ENCODE measurements around the gene TICAM2.

The TICAM2 gene

GRCh38 chr5:115599502-115599901 is 2.8 kb downstream of the TICAM2 start:
- TF ChIP-seq FOXP2 (optimal IDR thresholded peaks at IDR 0.05; ENCODE audit: borderline replicate concordance, extremely low read depth, extremely low read length, insufficient read depth) (no peak), SIN3A (IDR thresholded peaks at IDR 0.05; ENCODE audit: borderline replicate concordance, insufficient read depth, low read length) (no peak), POLR2AphosphoS5 (IDR thresholded peaks at IDR 0.05; ENCODE audit: low read depth, low read length) (no peak), TAF1 (IDR thresholded peaks at IDR 0.05; ENCODE audit: borderline replicate concordance, insufficient read depth, low read length) (no peak), REST (IDR thresholded peaks at IDR 0.05; ENCODE audit: insufficient read depth in 1 of 2, low read depth in 2 of 2, low read length in 2 of 2) (no peak)

GRCh38 chr5:115594128-115595047 is 7.9 kb downstream of the TICAM2 start:
- TF ChIP-seq TAF1 (IDR thresholded peaks at IDR 0.05; ENCODE audit: borderline replicate concordance, insufficient read depth, low read length) (no peak), FOXP2 (optimal IDR thresholded peaks at IDR 0.05; ENCODE audit: borderline replicate concordance, extremely low read depth, extremely low read length, insufficient read depth) (no peak), SIN3A (IDR thresholded peaks at IDR 0.05; ENCODE audit: borderline replicate concordance, insufficient read depth, low read length) (no peak), POLR2AphosphoS5 (IDR thresholded peaks at IDR 0.05; ENCODE audit: low read depth, low read length) (no peak), REST (IDR thresholded peaks at IDR 0.05; ENCODE audit: insufficient read depth in 1 of 2, low read depth in 2 of 2, low read length in 2 of 2) (no peak)

GRCh38 chr5:115589043-115589442 is 13.2 kb downstream of the TICAM2 start:
- TF ChIP-seq REST (IDR thresholded peaks at IDR 0.05; ENCODE audit: insufficient read depth in 1 of 2, low read depth in 2 of 2, low read length in 2 of 2) (no peak), SIN3A (IDR thresholded peaks at IDR 0.05; ENCODE audit: borderline replicate concordance, insufficient read depth, low read length) (no peak), FOXP2 (optimal IDR thresholded peaks at IDR 0.05; ENCODE audit: borderline replicate concordance, extremely low read depth, extremely low read length, insufficient read depth) (no peak), POLR2AphosphoS5 (IDR thresholded peaks at IDR 0.05; ENCODE audit: low read depth, low read length) (no peak), TAF1 (IDR thresholded peaks at IDR 0.05; ENCODE audit: borderline replicate concordance, insufficient read depth, low read length) (no peak)

GRCh38 chr5:115588640-115589039 is 13.6 kb downstream of the TICAM2 start:
- TF ChIP-seq TAF1 (IDR thresholded peaks at IDR 0.05; ENCODE audit: borderline replicate concordance, insufficient read depth, low read length) (no peak), FOXP2 (optimal IDR thresholded peaks at IDR 0.05; ENCODE audit: borderline replicate concordance, extremely low read depth, extremely low read length, insufficient read depth) (no peak), SIN3A (IDR thresholded peaks at IDR 0.05; ENCODE audit: borderline replicate concordance, insufficient read depth, low read length) (no peak), POLR2AphosphoS5 (IDR thresholded peaks at IDR 0.05; ENCODE audit: low read depth, low read length) (no peak), REST (IDR thresholded peaks at IDR 0.05; ENCODE audit: insufficient read depth in 1 of 2, low read depth in 2 of 2, low read length in 2 of 2) (no peak)
